Liver (tissue), 9 donors: ENCODE results near the gene CR1. TPM values are rescaled to one million over a fixed set of nuclear protein-coding genes. Genes with fewer than 3 reads are reported as not detected.

Experiments used
- DNase-seq: peaks from one replicate; pipeline ENCODE4 v3.0.0-alpha.2; 2017; ENCODE audit warnings: low spot score
- H3K27ac ChIP-seq, 2 donors: one replicate each; pipeline ENCODE4 v1.7.0; 2013; ENCODE audit warnings: inconsistent platforms in 2 of 2, low read length in 2 of 2, control low read depth in 1 of 2, low read depth in 1 of 2, mild to moderate bottlenecking in 1 of 2
- H3K27me3 ChIP-seq, 4 donors: one replicate each; pipeline versions ENCODE4 v1.6.1 to v1.7.0; 2013; ENCODE audit warnings: low read length in 3 of 4, inconsistent platforms in 1 of 4, mild to moderate bottlenecking in 1 of 4, moderate library complexity in 1 of 4; ENCODE audit not compliant: control insufficient read depth in 4 of 4, insufficient read depth in 4 of 4
- H3K36me3 ChIP-seq, 4 donors: one replicate each; pipeline versions ENCODE4 v1.6.1 to v1.7.0; 2013; ENCODE audit warnings: low read length in 3 of 4, mild to moderate bottlenecking in 3 of 4, low read depth in 1 of 4, moderate library complexity in 1 of 4; ENCODE audit not compliant: control insufficient read depth in 4 of 4, insufficient read depth in 3 of 4
- H3K4me1 ChIP-seq, 4 donors: one replicate each; pipeline versions ENCODE4 v1.6.1 to v1.7.0; 2013; ENCODE audit warnings: low read length in 3 of 4, mild to moderate bottlenecking in 3 of 4, moderate library complexity in 1 of 4; ENCODE audit not compliant: control insufficient read depth in 4 of 4, insufficient read depth in 4 of 4
- H3K4me3 ChIP-seq, 3 donors: one replicate each; pipeline versions ENCODE4 v1.6.1 to v1.7.0; 2013; ENCODE audit warnings: low read length in 3 of 3, control low read depth in 1 of 3, low read depth in 1 of 3, mild to moderate bottlenecking in 1 of 3
- H3K9ac ChIP-seq, 2 donors: one replicate each; pipeline ENCODE4 v1.7.0; 2013; ENCODE audit warnings: low read length in 2 of 2, mild to moderate bottlenecking in 2 of 2, moderate library complexity in 2 of 2, control low read depth in 1 of 2, low read depth in 1 of 2
- H3K9me3 ChIP-seq, 4 donors: one replicate each; pipeline versions ENCODE4 v1.6.1 to v1.7.0; 2013; ENCODE audit warnings: low read length in 3 of 4; ENCODE audit not compliant: control insufficient read depth in 4 of 4
- EGR1 ChIP-seq, 2 donors: IDR thresholded peaks; 2 replicates each; pipeline ENCODE4 v1.6.1; 2016 to 2018; ENCODE audit warnings: antibody characterized with exemption in 2 of 2, low read depth in 2 of 2
- FOXA1 ChIP-seq: IDR thresholded peaks from 2 replicates; pipeline ENCODE4 v1.6.1; 2016; ENCODE audit warnings: antibody characterized with exemption
- FOXA2 ChIP-seq: IDR thresholded peaks from 2 replicates; pipeline ENCODE4 v1.6.1; 2016; ENCODE audit warnings: antibody characterized with exemption
- GABPA ChIP-seq, 2 donors: IDR thresholded peaks in 1 of 2; conservative IDR thresholded peaks in 1 of 2; 2 replicates each; pipeline ENCODE4 v1.6.1; 2016; ENCODE audit warnings: antibody characterized with exemption in 2 of 2, mild to moderate bottlenecking in 1 of 2, moderate library complexity in 1 of 2
- HNF4A ChIP-seq, 2 donors: conservative IDR thresholded peaks; 2 replicates each; pipeline ENCODE4 v1.6.1; 2016; ENCODE audit warnings: antibody characterized with exemption in 2 of 2, mild to moderate bottlenecking in 2 of 2
- HNF4G ChIP-seq: IDR thresholded peaks from 2 replicates; pipeline ENCODE4 v1.6.1; 2016; ENCODE audit warnings: antibody characterized with exemption
- JUND ChIP-seq, 2 donors: IDR thresholded peaks; 2 replicates each; pipeline ENCODE4 v1.6.1; 2016; ENCODE audit warnings: antibody characterized with exemption in 2 of 2
- NR2F2 ChIP-seq: IDR thresholded peaks from 2 replicates; pipeline ENCODE4 v1.6.1; 2016; ENCODE audit warnings: antibody characterized with exemption
- RAD21 ChIP-seq, 2 donors: IDR thresholded peaks; 2 replicates each; pipeline ENCODE4 v1.6.1; 2016; ENCODE audit warnings: antibody characterized with exemption in 2 of 2, mild to moderate bottlenecking in 2 of 2
- RXRA ChIP-seq, 2 donors: IDR thresholded peaks; 2 replicates each; pipeline ENCODE4 v1.6.1; 2017 to 2018; ENCODE audit warnings: antibody characterized with exemption in 2 of 2, mild to moderate bottlenecking in 1 of 2
- SP1 ChIP-seq: IDR thresholded peaks from 2 replicates; pipeline ENCODE4 v1.6.1; 2018; ENCODE audit warnings: antibody characterized with exemption, mild to moderate bottlenecking
- TAF1 ChIP-seq: conservative IDR thresholded peaks from 2 replicates; pipeline ENCODE4 v1.6.1; 2016; ENCODE audit warnings: antibody characterized with exemption, mild to moderate bottlenecking
- YY1 ChIP-seq: IDR thresholded peaks from 2 replicates; pipeline ENCODE4 v1.6.1; 2016; ENCODE audit warnings: antibody characterized with exemption, mild to moderate bottlenecking
- WGBS: extraction: QIAGEN DNeasy Blood & Tissue Kit; methylation state at CpG from one replicate; pipeline ENCODE4 v1.1.7; 2013; 5-methylcytosine and 5-hydroxymethylcytosine counted together
- polyA plus RNA-seq, 2 donors: library from polyadenylated mRNA; stranded (reverse) in 1 of 2; unstranded in 1 of 2; fragments of 200-250 nt in 1 of 2; fragments of >200 nt in 1 of 2; fragmentation: Nextera tagmentation in 1 of 2; extraction: Ambion mirVana in 1 of 2; gene quantifications; one replicate each; pipeline versions ENCODE4 v1.2.1 to v1.2.3, GENCODE V29; 2013 to 2015
- total RNA-seq, 2 donors: library from RNA; depleted of rRNA; stranded (reverse); fragments of >200 nt; gene quantifications; one replicate each; pipeline ENCODE4 v1.2.3, GENCODE V29; 2014
- TF ChIP-seq, protein P1 (sequence below): fragments of 150-350 bp; IDR thresholded peaks from 2 replicates; pipeline ENCODE4 v1.5.1; 2017; ENCODE audit warnings: improper control_type of control experiment, low read depth, low read length; ENCODE audit not compliant: missing input control
- TF ChIP-seq, protein P2 (sequence below): IDR thresholded peaks from 2 replicates; pipeline ENCODE4 v1.6.1; 2016; ENCODE audit warnings: antibody characterized with exemption, mild to moderate bottlenecking
- TF ChIP-seq, protein P3 (sequence below): IDR thresholded peaks from 2 replicates; pipeline ENCODE4 v1.6.1; 2016; ENCODE audit warnings: antibody characterized with exemption
- TF ChIP-seq, protein P4 (sequence below): IDR thresholded peaks from 2 replicates; pipeline ENCODE4 v1.6.1; 2016; ENCODE audit warnings: antibody characterized with exemption
- TF ChIP-seq, protein P5 (sequence below): IDR thresholded peaks from 2 replicates; pipeline ENCODE4 v1.6.1; 2016; ENCODE audit warnings: antibody characterized with exemption
- donor health status: healthy.
- donor health status: healthy.
- donor health status: healthy.
- donor health status: healthy.
- donor health status: healthy.

Gene CR1
- total and polyA plus RNA-seq, 4 donors = 0.78 to 16.7 (median 7.4) TPM

DNA sequence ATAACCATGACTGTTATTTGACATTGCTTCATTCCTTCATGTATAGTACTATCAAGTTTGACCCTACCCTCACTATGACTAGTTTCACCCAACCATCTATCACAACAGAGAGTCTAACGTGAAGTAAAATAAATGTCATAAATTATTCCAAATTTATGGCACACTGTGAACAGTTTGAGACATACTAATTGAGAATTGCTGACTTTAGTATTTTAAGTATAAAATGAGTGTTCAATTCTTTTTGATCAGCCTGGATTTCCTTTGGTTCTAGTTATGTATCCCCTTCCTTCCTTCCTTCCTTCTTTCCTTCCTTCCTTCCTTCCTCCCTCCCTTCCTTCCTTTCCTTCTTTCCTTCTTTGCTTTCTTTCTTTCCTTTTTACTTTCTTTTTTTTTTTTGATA is 14.5 kb downstream of the CR1 start:
- WGBS = 67% methylated on average over 1 of the region's 1 CpG
- no peaks in the 10 kb centered on the region for H3K9me3 ChIP-seq
- H3K36me3 ChIP-seq = no peaks in the 10 kb centered on the region
- no peak overlapping the region for H3K9ac ChIP-seq
- no peaks in the 10 kb centered on the region for H3K27me3 ChIP-seq
- H3K4me3 ChIP-seq = no peak overlapping the region
- H3K27ac ChIP-seq = no peak overlapping the region
- TF ChIP-seq, protein P1, sequence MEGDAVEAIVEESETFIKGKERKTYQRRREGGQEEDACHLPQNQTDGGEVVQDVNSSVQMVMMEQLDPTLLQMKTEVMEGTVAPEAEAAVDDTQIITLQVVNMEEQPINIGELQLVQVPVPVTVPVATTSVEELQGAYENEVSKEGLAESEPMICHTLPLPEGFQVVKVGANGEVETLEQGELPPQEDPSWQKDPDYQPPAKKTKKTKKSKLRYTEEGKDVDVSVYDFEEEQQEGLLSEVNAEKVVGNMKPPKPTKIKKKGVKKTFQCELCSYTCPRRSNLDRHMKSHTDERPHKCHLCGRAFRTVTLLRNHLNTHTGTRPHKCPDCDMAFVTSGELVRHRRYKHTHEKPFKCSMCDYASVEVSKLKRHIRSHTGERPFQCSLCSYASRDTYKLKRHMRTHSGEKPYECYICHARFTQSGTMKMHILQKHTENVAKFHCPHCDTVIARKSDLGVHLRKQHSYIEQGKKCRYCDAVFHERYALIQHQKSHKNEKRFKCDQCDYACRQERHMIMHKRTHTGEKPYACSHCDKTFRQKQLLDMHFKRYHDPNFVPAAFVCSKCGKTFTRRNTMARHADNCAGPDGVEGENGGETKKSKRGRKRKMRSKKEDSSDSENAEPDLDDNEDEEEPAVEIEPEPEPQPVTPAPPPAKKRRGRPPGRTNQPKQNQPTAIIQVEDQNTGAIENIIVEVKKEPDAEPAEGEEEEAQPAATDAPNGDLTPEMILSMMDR = no peak
- no peak for TF ChIP-seq RXRA (IDR thresholded peaks at IDR 0.05)
- TF ChIP-seq GABPA (IDR thresholded peaks at IDR 0.05 in 1 of 2, conservative IDR thresholded peaks at IDR 0.05 in 1 of 2) = no peak
- TF ChIP-seq, protein P2, sequence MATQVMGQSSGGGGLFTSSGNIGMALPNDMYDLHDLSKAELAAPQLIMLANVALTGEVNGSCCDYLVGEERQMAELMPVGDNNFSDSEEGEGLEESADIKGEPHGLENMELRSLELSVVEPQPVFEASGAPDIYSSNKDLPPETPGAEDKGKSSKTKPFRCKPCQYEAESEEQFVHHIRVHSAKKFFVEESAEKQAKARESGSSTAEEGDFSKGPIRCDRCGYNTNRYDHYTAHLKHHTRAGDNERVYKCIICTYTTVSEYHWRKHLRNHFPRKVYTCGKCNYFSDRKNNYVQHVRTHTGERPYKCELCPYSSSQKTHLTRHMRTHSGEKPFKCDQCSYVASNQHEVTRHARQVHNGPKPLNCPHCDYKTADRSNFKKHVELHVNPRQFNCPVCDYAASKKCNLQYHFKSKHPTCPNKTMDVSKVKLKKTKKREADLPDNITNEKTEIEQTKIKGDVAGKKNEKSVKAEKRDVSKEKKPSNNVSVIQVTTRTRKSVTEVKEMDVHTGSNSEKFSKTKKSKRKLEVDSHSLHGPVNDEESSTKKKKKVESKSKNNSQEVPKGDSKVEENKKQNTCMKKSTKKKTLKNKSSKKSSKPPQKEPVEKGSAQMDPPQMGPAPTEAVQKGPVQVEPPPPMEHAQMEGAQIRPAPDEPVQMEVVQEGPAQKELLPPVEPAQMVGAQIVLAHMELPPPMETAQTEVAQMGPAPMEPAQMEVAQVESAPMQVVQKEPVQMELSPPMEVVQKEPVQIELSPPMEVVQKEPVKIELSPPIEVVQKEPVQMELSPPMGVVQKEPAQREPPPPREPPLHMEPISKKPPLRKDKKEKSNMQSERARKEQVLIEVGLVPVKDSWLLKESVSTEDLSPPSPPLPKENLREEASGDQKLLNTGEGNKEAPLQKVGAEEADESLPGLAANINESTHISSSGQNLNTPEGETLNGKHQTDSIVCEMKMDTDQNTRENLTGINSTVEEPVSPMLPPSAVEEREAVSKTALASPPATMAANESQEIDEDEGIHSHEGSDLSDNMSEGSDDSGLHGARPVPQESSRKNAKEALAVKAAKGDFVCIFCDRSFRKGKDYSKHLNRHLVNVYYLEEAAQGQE = no peak
- no peak for TF ChIP-seq EGR1 (IDR thresholded peaks at IDR 0.05; ENCODE audit: low read depth in 2 of 2)
- no peak for TF ChIP-seq TAF1
- TF ChIP-seq, protein P3, sequence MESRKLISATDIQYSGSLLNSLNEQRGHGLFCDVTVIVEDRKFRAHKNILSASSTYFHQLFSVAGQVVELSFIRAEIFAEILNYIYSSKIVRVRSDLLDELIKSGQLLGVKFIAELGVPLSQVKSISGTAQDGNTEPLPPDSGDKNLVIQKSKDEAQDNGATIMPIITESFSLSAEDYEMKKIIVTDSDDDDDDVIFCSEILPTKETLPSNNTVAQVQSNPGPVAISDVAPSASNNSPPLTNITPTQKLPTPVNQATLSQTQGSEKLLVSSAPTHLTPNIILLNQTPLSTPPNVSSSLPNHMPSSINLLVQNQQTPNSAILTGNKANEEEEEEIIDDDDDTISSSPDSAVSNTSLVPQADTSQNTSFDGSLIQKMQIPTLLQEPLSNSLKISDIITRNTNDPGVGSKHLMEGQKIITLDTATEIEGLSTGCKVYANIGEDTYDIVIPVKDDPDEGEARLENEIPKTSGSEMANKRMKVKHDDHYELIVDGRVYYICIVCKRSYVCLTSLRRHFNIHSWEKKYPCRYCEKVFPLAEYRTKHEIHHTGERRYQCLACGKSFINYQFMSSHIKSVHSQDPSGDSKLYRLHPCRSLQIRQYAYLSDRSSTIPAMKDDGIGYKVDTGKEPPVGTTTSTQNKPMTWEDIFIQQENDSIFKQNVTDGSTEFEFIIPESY = no peak
- TF ChIP-seq FOXA1 = no peak
- TF ChIP-seq SP1 = no peak
- TF ChIP-seq HNF4A (conservative IDR thresholded peaks at IDR 0.05) = no peak
- TF ChIP-seq, protein P4, sequence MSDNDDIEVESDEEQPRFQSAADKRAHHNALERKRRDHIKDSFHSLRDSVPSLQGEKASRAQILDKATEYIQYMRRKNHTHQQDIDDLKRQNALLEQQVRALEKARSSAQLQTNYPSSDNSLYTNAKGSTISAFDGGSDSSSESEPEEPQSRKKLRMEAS = no peak
- TF ChIP-seq FOXA2 = no peak
- no peak for TF ChIP-seq NR2F2
- no peak for TF ChIP-seq RAD21 (IDR thresholded peaks at IDR 0.05)
- TF ChIP-seq, protein P5, sequence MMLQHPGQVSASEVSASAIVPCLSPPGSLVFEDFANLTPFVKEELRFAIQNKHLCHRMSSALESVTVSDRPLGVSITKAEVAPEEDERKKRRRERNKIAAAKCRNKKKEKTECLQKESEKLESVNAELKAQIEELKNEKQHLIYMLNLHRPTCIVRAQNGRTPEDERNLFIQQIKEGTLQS = no peak
- TF ChIP-seq HNF4G = no peak
- no peak for TF ChIP-seq JUND (IDR thresholded peaks at IDR 0.05)
- TF ChIP-seq YY1 = no peak
- no peaks in the 10 kb centered on the region for H3K4me1 ChIP-seq
- no peak for DNase-seq
